Colon (tissue), 2 donors: ENCODE measurements around the gene BORCS6.
"Not testable (repeated sequence)": the region's sequence is repeated elsewhere in the genome, so short reads cannot be mapped to it uniquely, and the experiment has no call there.

Experiments used
- FAIRE-seq: peaks from 2 replicates; lab custom pipeline; 2012; peaks lifted over from hg19 to GRCh38; lab: Jason Lieb, UNC
- donor health status: control.
- donor health status: control.

Gene BORCS6

GRCh38 chr17:8189711-8190477, at the start of gene BORCS6:
TSS of gene BORCS6 (minus strand) at chr17:8190180. CDS start at chr17:8190140, 40 bp downstream.
- FAIRE-seq: no peak

GRCh38 chr17:8237886-8238285, 47.9 kb upstream of the BORCS6 start:
- FAIRE-seq: no peak

GRCh38 chr17:8237175-8237574, 47.2 kb upstream of the BORCS6 start:
- no peak for FAIRE-seq

GRCh38 chr17:8235676-8236075, 45.7 kb upstream of the BORCS6 start:
- FAIRE-seq: no peak

- no peak for FAIRE-seq
These were observed 44.6 kb upstream of the BORCS6 start for GRCh38 chr17:8234361-8235270.

- no peak for FAIRE-seq
These were observed 41.7 kb upstream of the BORCS6 start for GRCh38 chr17:8231701-8232100.

- no peak for FAIRE-seq
These were observed 37.2 kb upstream of the BORCS6 start for GRCh38 chr17:8227238-8227581.

GRCh38 chr17:8226536-8227237, 36.7 kb upstream of the BORCS6 start:
- FAIRE-seq: no peak

GRCh38 chr17:8225813-8226535, 36.0 kb upstream of the BORCS6 start:
- no peak for FAIRE-seq

GRCh38 chr17:8224891-8225812, 35.2 kb upstream of the BORCS6 start:
- FAIRE-seq: no peak

GRCh38 chr17:8223356-8224126, 33.6 kb upstream of the BORCS6 start:
- no peak for FAIRE-seq

- no peak for FAIRE-seq
These were observed 32.8 kb upstream of the BORCS6 start for GRCh38 chr17:8222630-8223355.

GRCh38 chr17:8222380-8222629, 32.3 kb upstream of the BORCS6 start:
- no peak for FAIRE-seq

- no peak for FAIRE-seq
These were observed 31.8 kb upstream of the BORCS6 start for GRCh38 chr17:8221663-8222379.

- FAIRE-seq: no peak
These were observed 31.0 kb upstream of the BORCS6 start for GRCh38 chr17:8220783-8221662.

GRCh38 chr17:8214000-8214399, 24.0 kb upstream of the BORCS6 start:
- not testable (repeated sequence) for FAIRE-seq

- FAIRE-seq: no peak
These were observed 22.6 kb upstream of the BORCS6 start for GRCh38 chr17:8212312-8213180.
